ENCODE data around the gene TEX29. TPM values are rescaled to one million over a fixed set of nuclear protein-coding genes. Genes with fewer than 3 reads are reported as not detected.

The TEX29 gene
- total and polyA plus RNA-seq, 5 donors from 2014 or later: not detected

DNA sequence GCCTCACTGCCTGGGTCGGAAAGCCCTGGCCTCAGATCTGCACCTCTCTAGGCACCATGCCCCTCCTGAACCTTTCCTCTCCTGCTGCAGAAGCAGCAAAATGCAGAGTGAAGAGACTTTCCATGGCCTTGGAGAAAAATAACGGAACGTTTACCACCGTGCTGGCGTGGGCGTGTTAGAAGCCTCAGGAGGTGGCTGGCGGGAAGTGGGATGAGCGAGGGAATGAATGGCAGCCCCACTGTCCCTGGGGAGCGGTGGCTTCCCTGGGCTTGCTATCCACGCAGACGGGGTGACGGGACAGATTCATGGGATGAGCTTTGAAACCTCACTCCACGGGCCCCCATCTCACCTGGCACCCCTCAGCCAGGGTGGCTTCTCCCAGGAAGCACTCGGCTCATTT lies 4.3 kb downstream of the TEX29 start:
- H3K27ac Mint-ChIP-seq: peak overlapping the region in 1 of 3 donors; percentile 14
- H3K27me3 ChIP-seq (ENCODE audit: control insufficient read depth, insufficient read depth, low read length): no peaks in the 10 kb centered on the region
- no peak overlapping the region for H3K27ac ChIP-seq (ENCODE audit: insufficient read depth, low read length, poor library complexity, severe bottlenecking)
- H3K9me3 Mint-ChIP-seq: peaks cover 0 to 2% (median 0%) of the 10 kb centered on the region in 7 donors
- ATAC-seq (ENCODE audit: low read depth in 2 of 2): no peak
- no peaks in the 10 kb centered on the region for H3K36me3 ChIP-seq (ENCODE audit: control insufficient read depth, insufficient read depth, low read length)
- H3K4me3 ChIP-seq (ENCODE audit: low read depth, low read length): no peak overlapping the region
- H3K27me3 Mint-ChIP-seq: no peaks in the 10 kb centered on the region
- no peaks in the 10 kb centered on the region for H3K36me3 Mint-ChIP-seq
- peaks cover 0 to 3% (median 1%) of the 10 kb centered on the region in 4 donors for H3K4me1 Mint-ChIP-seq
- H3K4me1 ChIP-seq (ENCODE audit: control insufficient read depth, insufficient read depth, low read length, poor library complexity, severe bottlenecking): no peaks in the 10 kb centered on the region
- DNase-seq: no peak
- no peak overlapping the region for H3K4me3 Mint-ChIP-seq
- H3K9me3 ChIP-seq (ENCODE audit: control insufficient read depth in 2 of 2, low read length in 2 of 2): no peaks in the 10 kb centered on the region

DNA sequence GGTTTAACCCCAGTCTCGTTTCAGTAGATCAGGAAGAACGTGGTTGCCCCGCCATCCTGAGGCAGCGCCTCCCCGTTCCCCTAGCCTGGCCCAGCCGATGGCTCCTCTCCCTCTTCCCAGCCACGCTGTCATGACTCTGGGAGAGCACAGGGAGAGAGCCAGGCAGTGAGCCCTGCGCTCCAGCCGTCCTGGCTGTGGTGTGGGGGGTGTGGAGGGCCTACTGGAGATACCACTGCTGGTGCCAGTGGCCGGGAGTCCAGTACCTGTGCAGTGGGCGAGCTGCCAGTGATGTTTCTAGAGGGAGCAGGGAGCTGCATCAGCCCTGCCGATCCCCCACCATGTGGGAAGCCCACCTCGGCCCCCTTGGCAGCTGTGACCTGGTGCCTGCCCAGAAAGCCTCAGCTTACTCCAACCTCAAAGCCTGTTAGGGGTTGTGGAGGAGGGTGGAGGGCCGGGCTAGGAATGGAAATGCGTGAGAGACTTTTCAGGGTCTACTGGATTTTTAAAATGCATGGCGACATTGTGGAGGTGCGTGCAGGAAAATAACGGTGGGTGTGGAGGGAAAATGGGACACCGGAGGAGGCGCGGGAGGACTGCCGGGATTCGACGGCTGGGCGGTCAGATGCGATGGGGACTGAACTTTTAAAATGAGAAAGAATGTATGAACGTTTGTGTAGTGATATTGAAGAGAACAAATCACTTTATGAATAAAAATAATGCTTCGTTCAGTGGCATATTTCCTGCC lies 4.9 kb downstream of the TEX29 start:
- peak overlapping the region in 1 of 3 donors; percentile 14 for H3K27ac Mint-ChIP-seq
- DNase-seq: no peak
- no peaks in the 10 kb centered on the region for H3K27me3 Mint-ChIP-seq
- Histone ChIP-seq H3K36me3 (ENCODE audit: control insufficient read depth, insufficient read depth, low read length) (no peaks in the 10 kb centered on the region), H3K4me1 (ENCODE audit: control insufficient read depth, insufficient read depth, low read length, poor library complexity, severe bottlenecking) (no peaks in the 10 kb centered on the region), H3K27ac (ENCODE audit: insufficient read depth, low read length, poor library complexity, severe bottlenecking) (no peak overlapping the region), H3K27me3 (ENCODE audit: control insufficient read depth, insufficient read depth, low read length) (no peaks in the 10 kb centered on the region), H3K9me3 (ENCODE audit: control insufficient read depth in 2 of 2, low read length in 2 of 2) (no peaks in the 10 kb centered on the region), H3K4me3 (ENCODE audit: low read depth, low read length) (no peak overlapping the region)
- H3K36me3 Mint-ChIP-seq: no peaks in the 10 kb centered on the region
- no peak overlapping the region for H3K4me3 Mint-ChIP-seq
- ATAC-seq (ENCODE audit: low read depth in 2 of 2): no peak
- peaks cover 0 to 2% (median 0%) of the 10 kb centered on the region in 7 donors for H3K9me3 Mint-ChIP-seq
- peaks cover 0 to 3% (median 1%) of the 10 kb centered on the region in 4 donors for H3K4me1 Mint-ChIP-seq

DNA sequence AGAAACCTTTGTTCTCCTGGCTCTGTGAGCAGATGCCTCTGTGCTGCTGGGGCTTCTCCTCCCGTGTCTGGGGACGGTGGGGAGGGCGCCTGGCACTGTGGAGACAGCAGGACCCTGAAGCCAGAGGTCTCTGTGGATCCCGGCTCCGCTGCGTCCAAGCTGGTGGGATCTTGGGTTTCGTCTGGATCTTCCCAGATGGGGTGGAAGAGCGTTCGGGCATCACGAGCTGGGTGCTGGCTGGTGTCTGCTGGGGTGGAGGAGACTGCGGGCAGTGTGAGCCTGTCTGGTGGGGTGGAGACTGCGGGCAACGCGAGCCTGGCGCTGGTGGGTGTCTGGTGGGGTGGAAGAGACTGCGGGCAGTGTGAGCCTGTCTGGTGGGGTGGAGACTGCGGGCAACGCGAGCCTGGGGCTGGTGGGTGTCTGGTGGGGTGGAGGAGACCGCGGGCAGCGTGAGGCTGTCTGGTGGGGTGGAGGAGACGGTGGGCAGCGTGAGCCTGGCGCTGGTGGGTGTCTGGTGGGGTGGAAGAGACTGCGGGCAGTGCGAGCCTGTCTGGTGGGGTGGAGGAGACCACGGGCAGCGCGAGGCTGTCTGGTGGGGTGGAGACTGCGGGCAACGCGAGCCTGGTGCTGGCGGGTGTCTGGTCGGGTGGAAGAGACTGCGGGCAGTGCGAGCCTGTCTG lies 5.6 kb downstream of the TEX29 start:
- H3K4me3 Mint-ChIP-seq: no peak overlapping the region
- H3K4me1 ChIP-seq (ENCODE audit: control insufficient read depth, insufficient read depth, low read length, poor library complexity, severe bottlenecking): no peaks in the 10 kb centered on the region
- no peak overlapping the region for H3K27ac ChIP-seq (ENCODE audit: insufficient read depth, low read length, poor library complexity, severe bottlenecking)
- no peaks in the 10 kb centered on the region for H3K27me3 Mint-ChIP-seq
- no peaks in the 10 kb centered on the region for H3K36me3 Mint-ChIP-seq
- peaks cover 0 to 3% (median 1%) of the 10 kb centered on the region in 4 donors for H3K4me1 Mint-ChIP-seq
- no peak overlapping the region for H3K4me3 ChIP-seq (ENCODE audit: low read depth, low read length)
- no peak for ATAC-seq (ENCODE audit: low read depth in 2 of 2)
- H3K36me3 ChIP-seq (ENCODE audit: control insufficient read depth, insufficient read depth, low read length): no peaks in the 10 kb centered on the region
- no peaks in the 10 kb centered on the region for H3K9me3 ChIP-seq (ENCODE audit: control insufficient read depth in 2 of 2, low read length in 2 of 2)
- H3K27me3 ChIP-seq (ENCODE audit: control insufficient read depth, insufficient read depth, low read length): no peaks in the 10 kb centered on the region
- peak overlapping the region in 1 of 3 donors; percentile 14 for H3K27ac Mint-ChIP-seq
- peaks cover 0 to 2% (median 0%) of the 10 kb centered on the region in 7 donors for H3K9me3 Mint-ChIP-seq
- no peak for DNase-seq

DNA sequence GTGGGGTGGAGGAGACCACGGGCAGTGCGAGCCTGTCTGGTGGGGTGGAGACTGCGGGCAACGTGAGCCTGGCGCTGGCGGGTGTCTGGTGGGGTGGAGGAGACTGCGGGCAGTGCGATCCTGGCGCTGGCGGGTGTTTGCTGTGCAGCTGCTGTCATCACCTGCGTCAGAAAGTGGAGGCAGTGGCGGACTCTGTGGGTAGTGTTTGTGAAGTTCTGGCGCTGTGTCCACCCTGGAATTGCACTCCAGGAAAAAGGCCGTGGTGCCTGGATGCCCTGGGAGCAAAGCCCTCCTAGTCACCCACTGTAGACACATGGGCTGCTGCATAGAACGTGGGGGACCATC lies 6.2 kb downstream of the TEX29 start:
- Mint-ChIP-seq H3K27ac (no peak overlapping the region), H3K4me3 (no peak overlapping the region), H3K27me3 (peaks cover under 1% of the 10 kb centered on the region), H3K36me3 (no peaks in the 10 kb centered on the region), H3K4me1 (peaks cover 0 to 3% (median 1%) of the 10 kb centered on the region in 4 donors), H3K9me3 (peaks cover 0 to 2% (median 0%) of the 10 kb centered on the region in 7 donors)
- no peak for ATAC-seq (ENCODE audit: low read depth in 2 of 2)
- no peak overlapping the region for H3K27ac ChIP-seq (ENCODE audit: insufficient read depth, low read length, poor library complexity, severe bottlenecking)
- no peak overlapping the region for H3K4me3 ChIP-seq (ENCODE audit: low read depth, low read length)
- H3K9me3 ChIP-seq (ENCODE audit: control insufficient read depth in 2 of 2, low read length in 2 of 2): no peaks in the 10 kb centered on the region
- no peaks in the 10 kb centered on the region for H3K27me3 ChIP-seq (ENCODE audit: control insufficient read depth, insufficient read depth, low read length)
- no peak for DNase-seq
- no peaks in the 10 kb centered on the region for H3K4me1 ChIP-seq (ENCODE audit: control insufficient read depth, insufficient read depth, low read length, poor library complexity, severe bottlenecking)
- no peaks in the 10 kb centered on the region for H3K36me3 ChIP-seq (ENCODE audit: control insufficient read depth, insufficient read depth, low read length)

DNA sequence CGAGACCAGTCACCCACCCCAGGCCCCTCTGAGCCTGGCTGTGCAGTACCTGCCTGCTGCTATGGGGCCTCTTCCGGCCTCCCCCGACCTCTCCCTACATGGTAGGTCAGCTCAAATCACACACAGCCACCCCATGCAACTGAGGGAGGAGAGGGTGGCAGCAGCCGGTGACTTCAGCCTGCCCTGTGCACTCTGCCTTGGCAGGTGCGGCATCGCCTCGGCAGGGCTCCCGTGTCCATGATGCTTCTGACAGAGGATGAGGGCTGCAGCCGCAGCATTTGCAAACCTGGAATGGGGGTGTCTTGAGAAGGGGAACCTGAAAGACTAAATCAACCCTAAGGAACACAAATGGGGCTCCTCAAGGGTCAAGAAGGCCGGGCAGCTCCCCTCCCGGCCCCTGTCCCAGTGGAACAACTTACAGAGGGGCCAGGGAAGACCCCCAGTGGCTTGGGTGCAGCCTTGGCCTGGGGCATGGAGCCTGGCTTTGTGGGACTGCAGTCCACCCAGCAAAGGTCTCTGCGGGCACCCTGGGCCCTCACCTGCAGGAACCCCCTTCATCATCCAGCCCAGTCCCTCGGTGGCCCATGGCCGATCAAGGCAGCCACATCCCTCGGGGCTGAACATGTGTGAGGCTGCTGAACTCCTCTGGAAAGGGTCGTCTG lies 6.7 kb downstream of the TEX29 start:
- Histone ChIP-seq H3K27ac (ENCODE audit: insufficient read depth, low read length, poor library complexity, severe bottlenecking) (no peak overlapping the region), H3K27me3 (ENCODE audit: control insufficient read depth, insufficient read depth, low read length) (peaks cover 1% of the 10 kb centered on the region), H3K4me1 (ENCODE audit: control insufficient read depth, insufficient read depth, low read length, poor library complexity, severe bottlenecking) (no peaks in the 10 kb centered on the region), H3K36me3 (ENCODE audit: control insufficient read depth, insufficient read depth, low read length) (no peaks in the 10 kb centered on the region), H3K9me3 (ENCODE audit: control insufficient read depth in 2 of 2, low read length in 2 of 2) (no peaks in the 10 kb centered on the region), H3K4me3 (ENCODE audit: low read depth, low read length) (no peak overlapping the region)
- ATAC-seq (ENCODE audit: low read depth in 2 of 2) (no peak), DNase-seq (no peak)
- Mint-ChIP-seq H3K27ac (no peak overlapping the region), H3K4me1 (peaks cover 0 to 3% (median 1%) of the 10 kb centered on the region in 4 donors), H3K36me3 (no peaks in the 10 kb centered on the region), H3K27me3 (peaks cover 4% of the 10 kb centered on the region), H3K4me3 (no peak overlapping the region), H3K9me3 (peaks cover 0 to 2% (median 0%) of the 10 kb centered on the region in 7 donors)

DNA sequence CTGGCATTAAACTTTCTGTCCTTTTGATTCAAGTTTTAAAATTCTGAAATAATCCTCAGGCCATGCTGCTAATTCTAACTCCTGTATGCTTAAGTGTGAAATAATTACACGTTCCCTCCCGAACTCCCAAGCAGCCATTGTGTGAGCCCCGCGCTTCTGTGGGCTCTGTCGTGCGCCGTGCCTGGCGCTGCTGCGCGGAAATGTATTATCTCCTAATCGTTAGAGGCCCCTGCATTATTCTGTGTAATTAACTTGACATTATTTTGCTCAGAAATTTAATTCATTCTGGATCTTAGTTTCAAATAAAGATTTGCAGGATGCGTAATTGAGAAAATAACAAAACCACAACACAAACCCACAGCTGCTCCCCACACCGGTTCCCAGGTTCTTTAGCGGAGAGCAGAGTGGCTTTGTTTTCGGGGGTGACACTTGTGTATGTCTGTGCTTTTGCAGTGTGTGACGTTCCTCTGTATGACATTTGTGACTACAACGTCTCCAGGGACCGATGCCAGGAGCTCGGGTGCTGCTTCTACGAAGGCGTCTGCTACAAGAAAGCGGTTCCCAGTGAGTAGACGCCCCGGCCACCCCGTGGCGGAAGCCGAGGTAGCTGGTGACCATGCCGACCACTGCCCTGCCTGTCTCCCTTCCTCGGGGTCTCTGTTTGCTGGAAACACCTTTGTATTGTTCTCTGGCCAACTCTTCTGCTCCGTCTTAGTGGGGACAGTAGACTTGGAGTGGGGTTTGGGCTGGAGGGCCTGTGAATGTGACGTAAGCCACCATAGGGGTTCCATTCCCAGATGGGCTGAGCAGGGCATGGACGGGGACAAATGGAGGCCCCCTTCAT lies 7.5 kb downstream of the TEX29 start:
- no peak overlapping the region for H3K27ac Mint-ChIP-seq
- Histone ChIP-seq H3K4me1 (ENCODE audit: control insufficient read depth, insufficient read depth, low read length, poor library complexity, severe bottlenecking) (no peaks in the 10 kb centered on the region), H3K9me3 (ENCODE audit: control insufficient read depth in 2 of 2, low read length in 2 of 2) (no peaks in the 10 kb centered on the region), H3K36me3 (ENCODE audit: control insufficient read depth, insufficient read depth, low read length) (no peaks in the 10 kb centered on the region), H3K27me3 (ENCODE audit: control insufficient read depth, insufficient read depth, low read length) (peaks cover 1% of the 10 kb centered on the region), H3K27ac (ENCODE audit: insufficient read depth, low read length, poor library complexity, severe bottlenecking) (no peak overlapping the region), H3K4me3 (ENCODE audit: low read depth, low read length) (no peak overlapping the region)
- H3K27me3 Mint-ChIP-seq: peaks cover 4% of the 10 kb centered on the region
- ATAC-seq (ENCODE audit: low read depth in 2 of 2): no peak
- peak overlapping the region in 1 of 4 donors; percentile 32 for H3K4me3 Mint-ChIP-seq
- no peak for DNase-seq
- H3K4me1 Mint-ChIP-seq: peaks cover 0 to 3% (median 1%) of the 10 kb centered on the region in 4 donors
- H3K9me3 Mint-ChIP-seq: peaks cover 0 to 6% (median 2%) of the 10 kb centered on the region in 7 donors
- H3K36me3 Mint-ChIP-seq: peaks cover 3% of the 10 kb centered on the region

Measured in CD4-positive, CD25-positive, alpha-beta regulatory T cell (primary cell).